Transverse colon (tissue), 3 donors: ENCODE measurements around the gene CNDP2.

Experiments
- CTCF ChIP-seq, 5 experiments: fragments of 200-600 bp in 3 of 5; fragments of 450-650 bp in 2 of 5; sonication (generic) in 3 of 5; IDR thresholded peaks; 1 replicate in 2 of 5; 2 replicates in 3 of 5; pipeline ENCODE4 v1.5.1; 2016 to 2017; ENCODE audit warnings: antibody characterized with exemption in 5 of 5, inconsistent platforms in 3 of 5, mild to moderate bottlenecking in 2 of 5, moderate library complexity in 1 of 5
- POLR2A ChIP-seq: fragments of 450-650 bp; IDR thresholded peaks from one replicate; pipeline ENCODE4 v1.6.1; 2016; ENCODE audit warnings: antibody characterized with exemption, mild to moderate bottlenecking, moderate library complexity

- TF ChIP-seq CTCF (IDR thresholded peaks at IDR 0.05) (no peak), POLR2A (no peak)
Measured at GRCh38 chr18:74453016-74453566, 43.1 kb upstream of the CNDP2 start.
